Stimulated activated CD8-positive, alpha-beta memory T cell treated with anti-CD3 and anti-CD28 coated beads, Interleukin-12 subunit alpha, Interleukin-12 subunit beta, amount 100 ng/mL, for 24 hours (primary cell): ENCODE measurements around the gene ZNF44.
"Not testable (repeated sequence)": the region's sequence is repeated elsewhere in the genome, so short reads cannot be mapped to it uniquely, and the experiment has no call there.

Experiments
- DNase-seq: peaks from one replicate; pipeline ENCODE4 v3.0.0-alpha.2; 2020; ENCODE audit errors: extremely low read depth

The ZNF44 gene

GRCh38 chr19:12294249-12295158 lies at the start of gene ZNF44:
Gene ZNF44 (minus strand): TSS chr19:12294883. CDS start chr19:12294694, 189 bp downstream.
- peak; percentile 86 for DNase-seq

DNA sequence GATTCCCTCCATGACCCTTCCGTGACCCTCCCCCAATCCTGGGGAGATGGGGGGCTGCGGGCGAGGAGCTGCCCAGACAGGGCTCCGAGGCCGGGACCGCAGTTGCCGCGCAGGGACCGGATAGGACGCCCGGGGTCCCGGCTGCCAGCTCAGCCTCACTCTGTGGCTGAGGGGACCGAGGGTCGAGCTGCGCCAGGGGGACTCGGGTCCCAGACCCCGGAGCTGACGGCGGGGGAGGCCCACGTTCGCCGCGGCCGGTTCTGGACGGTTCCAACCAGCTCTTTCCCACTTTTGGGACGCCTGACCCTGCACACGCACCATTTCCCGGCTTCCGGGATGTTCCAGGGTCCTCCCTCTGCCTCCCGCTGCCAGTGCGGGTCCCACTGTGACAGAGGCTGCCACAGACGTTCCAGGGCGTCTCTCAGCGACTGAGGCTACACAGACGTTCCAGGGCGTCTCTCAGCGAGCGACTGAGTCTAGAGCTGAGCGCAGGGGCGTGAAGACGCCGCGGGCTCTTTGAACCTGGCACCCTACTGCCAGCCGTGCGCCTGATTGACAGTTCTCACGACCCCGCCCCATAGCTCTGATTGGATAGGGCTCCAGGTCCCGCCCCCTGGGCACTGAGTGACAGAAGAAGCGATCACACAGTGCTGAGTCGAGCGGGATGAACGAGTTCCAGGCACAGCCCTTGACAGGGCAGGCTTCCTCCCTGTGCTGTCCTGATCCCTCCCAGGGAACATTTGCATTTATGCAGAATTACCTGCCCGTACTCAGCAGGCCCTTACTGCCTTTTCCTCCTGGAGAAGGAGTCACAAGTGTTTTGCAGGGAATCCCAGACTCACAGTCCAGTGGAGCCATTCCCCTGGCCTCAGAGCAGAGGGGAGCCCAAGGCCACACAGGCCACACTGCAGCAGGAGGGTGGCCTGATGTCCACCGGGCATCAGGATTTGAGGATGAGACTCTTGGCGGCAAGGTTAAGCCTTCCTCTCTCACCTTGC lies 38.8 kb upstream of the ZNF44 start, which contains the start of gene ZNF563:
ZNF563 (minus strand) TSS at position 472 of the 998 bp plus-strand sequence; CDS start at position 321, 151 bp downstream.
- DNase-seq, result peak; percentile 91

DNA sequence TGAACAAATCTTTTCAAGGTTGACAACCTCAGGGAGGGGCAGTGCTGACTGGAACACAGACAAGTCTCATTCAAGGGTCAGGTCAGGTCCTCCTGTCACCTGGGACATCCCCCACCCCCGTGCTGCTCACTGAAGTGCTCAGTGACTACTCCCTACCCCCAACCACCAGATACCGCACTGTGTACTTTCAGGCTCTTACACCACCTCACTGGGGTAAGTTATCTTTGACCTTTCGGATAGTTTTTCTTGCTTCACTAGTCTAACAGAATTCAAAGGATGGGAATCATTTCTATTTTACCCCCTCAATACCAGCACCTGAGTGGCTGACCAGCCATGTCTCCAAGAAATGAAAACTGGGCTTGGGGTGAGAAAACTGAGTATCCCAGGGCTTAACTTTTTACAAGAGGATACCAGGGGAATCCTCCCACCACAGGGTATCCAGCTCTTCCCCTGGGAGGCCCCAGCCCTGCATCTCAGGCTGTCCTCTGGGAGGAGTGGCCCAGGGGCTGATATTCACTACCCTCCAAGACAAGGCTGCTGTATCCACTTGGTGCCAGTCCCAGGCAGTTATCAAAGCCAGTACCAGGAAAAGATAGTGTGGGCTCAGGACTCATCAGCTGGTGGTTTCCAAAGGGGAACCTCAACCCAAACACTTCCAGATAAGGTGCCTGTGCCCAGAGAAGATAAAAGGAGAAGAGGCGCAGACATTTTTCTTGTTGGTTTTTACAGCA lies 36.7 kb upstream of the ZNF44 start:
- DNase-seq, result peak; percentile 55

GRCh38 chr19:12330340-12330739 lies 35.7 kb upstream of the ZNF44 start:
- DNase-seq, result no peak

GRCh38 chr19:12325690-12326089 lies 31.0 kb upstream of the ZNF44 start:
- no peak for DNase-seq

DNA sequence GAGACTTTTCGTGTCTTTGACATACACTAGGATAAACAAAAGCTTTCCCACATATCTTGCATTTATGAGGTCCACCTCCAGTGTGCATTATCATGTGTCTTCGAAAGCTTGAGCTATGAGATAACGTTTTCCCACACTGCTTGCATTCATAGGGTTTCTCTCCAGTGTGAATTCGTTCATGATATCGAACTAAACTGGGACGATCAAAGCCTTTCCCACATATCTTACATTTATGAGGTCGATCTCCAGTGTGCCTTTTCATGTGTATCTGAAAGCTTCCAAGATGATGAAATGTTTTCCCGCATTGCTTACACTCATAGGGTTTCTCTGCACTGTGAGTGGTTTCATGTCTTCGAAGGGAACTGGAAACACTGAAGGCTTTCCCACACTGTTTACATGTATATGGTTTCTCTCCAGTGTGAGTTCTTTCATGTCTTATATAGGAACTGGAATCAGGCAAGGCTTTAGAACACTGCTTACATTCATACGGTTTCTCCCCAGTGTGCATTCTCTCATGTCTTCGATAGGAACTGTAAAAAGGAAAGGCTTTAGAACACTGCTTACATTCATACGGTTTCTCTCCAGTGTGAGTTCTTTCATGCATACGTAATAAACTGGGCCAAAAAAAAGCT lies 24.2 kb upstream of the ZNF44 start:
- DNase-seq, result no peak

DNA sequence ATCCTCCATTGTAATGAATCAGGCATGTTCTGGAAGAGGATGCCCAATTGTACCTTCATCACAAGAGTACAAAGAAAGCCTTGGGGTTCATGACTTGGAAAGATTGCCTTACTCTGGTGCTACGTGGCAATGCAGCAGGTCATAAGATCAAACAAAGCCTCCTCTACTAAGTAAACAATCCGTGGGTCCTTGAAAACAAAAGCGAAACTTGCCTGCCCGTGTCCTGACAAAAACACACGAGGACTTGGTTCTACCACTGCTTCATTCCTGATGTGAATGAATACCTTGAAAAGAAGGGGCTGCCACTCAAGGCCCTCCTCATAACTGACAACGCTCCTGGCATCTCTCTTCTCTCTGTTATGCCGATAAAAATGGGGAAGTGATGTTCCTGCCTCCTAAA lies 19.9 kb upstream of the ZNF44 start:
- no peak for DNase-seq

DNA sequence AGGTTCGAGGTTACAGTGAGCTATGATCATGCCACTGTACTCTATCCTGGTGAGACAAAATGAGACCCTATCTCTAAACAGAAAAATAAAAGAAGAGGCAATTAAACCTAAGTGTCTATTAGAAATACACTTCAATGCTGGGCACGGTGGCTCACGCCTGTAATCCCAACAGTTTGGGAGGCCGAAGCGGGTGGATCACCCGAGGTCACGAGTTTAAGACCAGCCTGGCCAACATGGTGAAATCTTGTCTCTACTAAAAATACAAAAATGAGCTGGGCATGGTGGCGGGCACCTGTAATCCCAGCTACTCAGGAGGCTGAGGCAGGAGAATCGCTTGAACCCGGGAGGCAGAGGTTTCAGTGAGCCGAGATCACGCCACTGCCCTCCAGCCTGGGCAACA lies 14.2 kb upstream of the ZNF44 start:
- DNase-seq, result not testable (repeated sequence)

DNA sequence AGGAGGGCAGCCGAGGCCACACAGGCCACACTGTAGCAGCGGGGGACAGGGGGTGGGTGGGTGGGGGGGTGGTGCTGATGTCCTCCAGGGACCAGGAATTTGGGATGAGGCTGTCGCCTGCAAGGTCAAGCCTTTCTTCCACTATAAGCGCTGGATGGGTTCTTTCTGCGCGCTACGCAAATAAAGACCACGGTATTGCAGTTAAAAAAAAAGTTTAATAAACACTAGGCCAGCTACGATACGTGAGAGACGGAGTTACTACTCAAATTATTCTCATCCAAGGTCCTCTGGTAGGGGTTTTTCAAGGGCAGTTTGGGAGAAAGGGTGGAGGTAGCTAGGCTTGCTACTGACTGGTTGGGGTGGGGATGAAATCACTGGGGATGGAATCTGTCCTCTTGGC lies 508 bp upstream of the ZNF44 start:
- DNase-seq, result no peak

DNA sequence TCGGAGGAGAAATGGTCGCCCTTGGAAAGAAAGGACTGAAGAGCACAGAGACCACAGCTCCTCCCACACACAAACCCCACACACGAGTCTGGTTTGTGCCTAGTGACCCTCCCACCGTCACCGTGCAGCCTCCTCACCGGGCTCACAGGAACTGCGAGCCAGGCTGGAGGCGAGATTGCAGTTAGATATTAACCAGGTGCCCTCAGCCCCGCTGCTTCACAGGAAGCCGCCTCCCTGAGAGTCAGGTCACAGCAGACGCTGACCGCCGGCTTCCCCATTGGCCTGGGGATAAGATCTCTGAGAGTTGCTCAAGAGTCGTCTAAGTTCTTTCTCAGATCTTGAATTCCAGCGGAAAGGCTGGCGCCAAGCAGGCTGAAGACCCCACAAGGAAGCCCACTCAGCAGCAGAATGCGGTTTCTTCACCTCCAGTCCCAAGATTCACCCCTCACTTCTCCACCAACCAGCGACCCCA lies 870 bp downstream of the ZNF44 start:
- DNase-seq, result no peak

GRCh38 chr19:12289790-12290065 lies 5.0 kb downstream of the ZNF44 start:
- no peak for DNase-seq

DNA sequence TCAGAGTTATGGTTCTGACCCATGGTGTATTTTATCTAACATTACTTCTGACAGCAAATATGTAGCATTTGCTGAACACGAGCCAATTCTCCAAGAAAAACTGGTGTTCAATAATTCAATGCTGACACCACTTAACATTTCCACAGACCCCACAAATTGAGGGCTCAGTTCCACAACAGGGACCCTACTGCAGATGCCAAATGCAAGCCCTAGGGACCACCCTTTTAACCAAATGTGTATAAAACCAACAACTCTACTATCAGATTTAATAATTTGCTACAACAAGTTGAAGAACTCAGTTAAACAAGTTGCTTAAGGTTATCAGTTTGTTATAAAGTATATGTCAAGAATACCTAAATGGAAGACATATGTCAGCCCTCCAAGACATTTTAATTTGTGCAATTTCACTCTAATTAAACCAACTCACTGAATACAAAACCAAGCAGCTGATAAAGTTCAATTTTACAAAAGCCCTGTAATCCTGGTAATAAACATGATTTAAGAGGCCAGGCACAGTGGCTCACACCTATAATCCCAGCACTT lies 6.7 kb downstream of the ZNF44 start:
- no peak for DNase-seq

- no peak for DNase-seq
Measured at GRCh38 chr19:12284631-12285030, 10.1 kb downstream of the ZNF44 start.

- no peak for DNase-seq
Measured at GRCh38 chr19:12284226-12284625, 10.5 kb downstream of the ZNF44 start.

DNA sequence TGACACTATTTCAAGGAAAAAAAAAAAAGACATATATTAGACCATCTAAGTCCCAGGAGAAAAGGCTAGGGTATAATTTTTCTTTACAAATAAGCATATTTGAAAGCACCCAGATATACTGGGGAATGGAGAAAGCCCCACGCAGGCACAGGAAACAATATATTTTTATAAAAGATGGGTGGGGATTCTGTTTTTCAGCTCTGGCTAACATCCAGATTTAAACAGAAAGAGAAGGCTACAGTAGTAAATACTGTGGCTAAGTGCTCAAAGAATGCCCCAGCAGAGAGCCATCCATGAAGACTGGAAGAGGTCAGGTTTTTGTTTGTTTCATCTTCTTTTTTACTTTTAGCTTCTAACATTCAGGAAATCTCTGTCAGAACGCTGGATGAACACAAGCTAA lies 16.0 kb downstream of the ZNF44 start:
- DNase-seq, result no peak

DNA sequence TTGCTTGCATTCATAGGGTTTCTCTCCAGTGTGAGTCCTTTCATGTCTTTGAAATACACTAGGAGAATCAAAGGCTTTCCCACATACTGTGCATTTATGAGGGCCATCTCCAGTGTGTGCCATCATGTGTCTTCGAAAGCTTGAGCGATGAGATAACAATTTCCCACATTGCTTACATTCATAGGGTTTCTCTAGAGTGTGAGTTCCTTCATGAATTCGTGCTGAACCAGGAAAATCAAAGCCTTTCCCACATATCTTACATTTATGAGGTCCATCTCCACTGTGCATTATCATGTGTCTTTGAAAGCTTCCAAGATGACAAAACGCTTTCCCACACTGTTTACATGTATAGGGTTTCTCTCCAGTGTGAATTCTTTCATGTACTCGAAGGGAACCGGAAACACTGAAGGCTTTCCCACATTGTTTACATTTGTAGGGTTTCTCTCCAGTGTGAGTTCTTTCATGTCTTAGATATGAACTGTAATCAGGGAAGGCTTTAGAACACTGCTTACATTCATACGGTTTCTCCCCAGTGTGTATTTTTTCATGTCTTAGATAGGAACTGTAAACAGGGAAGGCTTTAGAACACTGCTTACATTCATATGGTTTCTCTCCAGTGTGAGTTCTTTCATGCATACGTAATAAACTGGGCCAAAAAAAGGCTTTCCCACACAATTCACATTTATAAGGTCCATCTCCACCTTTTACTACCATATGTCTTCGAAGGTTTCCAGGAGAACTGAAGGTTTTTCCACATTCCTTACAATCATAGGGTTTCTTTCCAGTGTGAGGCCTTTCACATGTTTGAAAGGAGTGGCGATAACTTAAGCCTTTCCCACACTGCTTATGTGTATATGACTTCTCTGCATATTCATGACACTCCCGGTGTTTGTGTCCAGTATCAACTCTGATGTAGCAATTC lies 21.4 kb downstream of the ZNF44 start:
- DNase-seq, result no peak

- no peak for DNase-seq
Measured at GRCh38 chr19:12272386-12272785, 22.3 kb downstream of the ZNF44 start.

GRCh38 chr19:12270854-12271253 lies 23.8 kb downstream of the ZNF44 start:
- no peak for DNase-seq

- no peak for DNase-seq
Measured at GRCh38 chr19:12265921-12266704, 28.6 kb downstream of the ZNF44 start.
